HepG2 (cell line): ENCODE measurements around the gene TTC21B. TPM values are rescaled to one million over a fixed set of nuclear protein-coding genes. Genes with fewer than 3 reads are reported as not detected.

Source experiments
- BCLAF1 ChIP-seq: fragments of 450-650 bp; IDR thresholded peaks from 2 replicates; pipeline ENCODE4 v1.6.1; 2017; ENCODE audit warnings: mild to moderate bottlenecking
- DNMT1 ChIP-seq: sonication (generic); formaldehyde crosslinking; IDR thresholded peaks from 2 replicates; pipeline ENCODE4 v1.5.1; 2020; ENCODE audit warnings: mild to moderate bottlenecking, missing genetic modification reagents
- ELF1 ChIP-seq: sonication (generic); formaldehyde crosslinking; IDR thresholded peaks from 2 replicates; pipeline ENCODE4 v1.4.0; 2020; ENCODE audit warnings: missing genetic modification reagents
- FLYWCH1 ChIP-seq: sonication (generic); formaldehyde crosslinking; IDR thresholded peaks from 2 replicates; pipeline ENCODE4 v1.8.1; 2023; ENCODE audit warnings: mild to moderate bottlenecking, missing genetic modification reagents
- FOXJ3 ChIP-seq: sonication (generic); formaldehyde crosslinking; IDR thresholded peaks from 2 replicates; pipeline ENCODE4 v1.4.0; 2020; ENCODE audit warnings: missing genetic modification reagents, mild to moderate bottlenecking, borderline replicate concordance
- HBP1 ChIP-seq: IDR thresholded peaks from 2 replicates; pipeline ENCODE4 v1.6.1; 2016; ENCODE audit warnings: low read depth, control low read depth
- KLF13 ChIP-seq: sonication (generic); formaldehyde crosslinking; IDR thresholded peaks from 2 replicates; pipeline ENCODE4 v1.4.0; 2020; ENCODE audit warnings: mild to moderate bottlenecking, missing genetic modification reagents
- KLF9 ChIP-seq: IDR thresholded peaks from 2 replicates; pipeline ENCODE4 v1.6.1; 2016; ENCODE audit warnings: low read depth
- NR2F2 ChIP-seq: IDR thresholded peaks from 2 replicates; pipeline ENCODE4 v1.6.1; 2012; ENCODE audit warnings: low read depth, inconsistent platforms, borderline replicate concordance
- RBFOX2 ChIP-seq: fragments of 200-400 bp; formaldehyde crosslinking; IDR thresholded peaks from 2 replicates; pipeline ENCODE4 v1.6.1; 2017; ENCODE audit warnings: low read depth, mild to moderate bottlenecking, low read length
- REL ChIP-seq: sonication (generic); formaldehyde crosslinking; conservative IDR thresholded peaks from 2 replicates; pipeline ENCODE4 v1.8.0; 2022; ENCODE audit warnings: mild to moderate bottlenecking, missing genetic modification reagents, moderate library complexity
- SMARCC2 ChIP-seq: fragments of 450-650 bp; IDR thresholded peaks from 2 replicates; pipeline ENCODE4 v1.6.1; 2017; ENCODE audit warnings: antibody characterized with exemption, mild to moderate bottlenecking
- SSRP1 ChIP-seq: IDR thresholded peaks from 2 replicates; pipeline ENCODE4 v1.6.1; 2016; ENCODE audit warnings: control low read depth
- ZFP62 ChIP-seq: sonication (generic); formaldehyde crosslinking; IDR thresholded peaks from 2 replicates; pipeline ENCODE4 v1.4.0; 2020; ENCODE audit warnings: missing genetic modification reagents
- ZKSCAN5 ChIP-seq: sonication (generic); formaldehyde crosslinking; IDR thresholded peaks from 2 replicates; pipeline ENCODE4 v1.5.1; 2020; ENCODE audit warnings: mild to moderate bottlenecking, missing genetic modification reagents
- ZNF124 ChIP-seq: sonication (generic); formaldehyde crosslinking; IDR thresholded peaks from 2 replicates; pipeline ENCODE4 v1.4.0; 2020; ENCODE audit warnings: missing genetic modification reagents
- ZNF232 ChIP-seq: sonication (generic); formaldehyde crosslinking; IDR thresholded peaks from 2 replicates; pipeline ENCODE4 v1.4.0; 2020; ENCODE audit warnings: missing genetic modification reagents, borderline replicate concordance
- ZNF234 ChIP-seq: sonication (generic); formaldehyde crosslinking; conservative IDR thresholded peaks from 2 replicates; pipeline ENCODE4 v1.5.1; 2020; ENCODE audit warnings: mild to moderate bottlenecking, missing genetic modification reagents
- ZNF367 ChIP-seq: sonication (generic); formaldehyde crosslinking; IDR thresholded peaks from 2 replicates; pipeline ENCODE4 v1.4.0; 2020; ENCODE audit warnings: missing genetic modification reagents, borderline replicate concordance
- ZNF672 ChIP-seq: sonication (generic); formaldehyde crosslinking; IDR thresholded peaks from 2 replicates; pipeline ENCODE4 v1.8.1; 2022; ENCODE audit warnings: missing genetic modification reagents
- ZNF691 ChIP-seq: sonication (generic); formaldehyde crosslinking; IDR thresholded peaks from 2 replicates; pipeline ENCODE4 v1.4.0; 2020; ENCODE audit warnings: missing genetic modification reagents, low read depth, mild to moderate bottlenecking, borderline replicate concordance
- ZSCAN12 ChIP-seq: sonication (generic); formaldehyde crosslinking; IDR thresholded peaks from 2 replicates; pipeline ENCODE4 v1.9.0; 2021; ENCODE audit warnings: mild to moderate bottlenecking, missing genetic modification reagents
- ZSCAN29 ChIP-seq: sonication (generic); formaldehyde crosslinking; conservative IDR thresholded peaks from 2 replicates; pipeline ENCODE4 v1.4.0; 2020; ENCODE audit warnings: mild to moderate bottlenecking, missing genetic modification reagents
- ZSCAN5A ChIP-seq: sonication (generic); formaldehyde crosslinking; IDR thresholded peaks from 2 replicates; pipeline ENCODE4 v1.8.0; 2022; ENCODE audit warnings: mild to moderate bottlenecking, missing genetic modification reagents, borderline replicate concordance
- polyA plus RNA-seq, 8 experiments: library from polyadenylated mRNA; depleted of rRNA in 3 of 8; stranded (reverse) in 7 of 8; unstranded in 1 of 8; fragments of >200 nt; fragmentation: Illumina TruSeq in 4 of 8; extraction: Trizol in 4 of 8; gene quantifications; 2 replicates each; pipeline versions ENCODE4 v1.2.1 to v1.2.3, GENCODE V29; 2011 to 2016; ENCODE audit warnings: low read depth in 4 of 8, missing spikeins in 1 of 8, mixed read lengths in 1 of 8; ENCODE audit not compliant: insufficient read depth in 1 of 8
- total RNA-seq, 5 experiments: library from RNA; depleted of rRNA; stranded (reverse); fragments of >200 nt; fragmentation: Illumina TruSeq; extraction: Trizol; gene quantifications; 2 replicates each; pipeline ENCODE4 v1.2.3, GENCODE V29; 2016; ENCODE audit warnings: low read depth in 1 of 5

The TTC21B gene
- total and polyA plus RNA-seq, 2 of the 13 experiments (the other 11 are each of a cell fraction or from before 2014, with no cell fraction given): 39.1 to 67.1 TPM

- TF ChIP-seq ZNF691 (CRISPR knock-in tag): peak; percentile 51; the same call in 1 of the 2 replicates
- no peak for TF ChIP-seq ZNF234 (CRISPR knock-in tag)
- no peak for TF ChIP-seq ZKSCAN5 (CRISPR knock-in tag)
- peak; percentile 69; the same call in 1 of the 2 replicates for TF ChIP-seq FOXJ3
- TF ChIP-seq KLF9 (CRISPR knock-in tag): no peak
- TF ChIP-seq SSRP1: 0 out of 2 replicates have a peak, but pooled peaks have one; percentile 59
- TF ChIP-seq HBP1 (CRISPR knock-in tag): no peak
- TF ChIP-seq ZNF124 (CRISPR knock-in tag): peak; percentile 74; the same call in 1 of the 2 replicates
- TF ChIP-seq KLF13: peak; percentile 92
- TF ChIP-seq NR2F2: peak; percentile 66; the same call in 1 of the 2 replicates
- 0 out of 2 replicates have a peak, but pooled peaks have one; percentile 63 for TF ChIP-seq ZNF367 (CRISPR knock-in tag)
- TF ChIP-seq SMARCC2: no peak
- TF ChIP-seq FLYWCH1: peak; percentile 64; the same call in 1 of the 2 replicates
- TF ChIP-seq DNMT1 (CRISPR knock-in tag): no peak
- TF ChIP-seq RBFOX2: peak; percentile 88
- TF ChIP-seq BCLAF1: no peak
- TF ChIP-seq ZSCAN12: peak; percentile 62; the same call in 1 of the 2 replicates
- TF ChIP-seq ZSCAN5A: peak; percentile 86
- no peak for TF ChIP-seq REL
- TF ChIP-seq ZNF672 (CRISPR knock-in tag): no peak
- no peak for TF ChIP-seq ZFP62 (CRISPR knock-in tag)
- peak; percentile 75 for TF ChIP-seq ZSCAN29 (CRISPR knock-in tag)
- TF ChIP-seq ELF1 (CRISPR knock-in tag): peak; percentile 63
- peak; percentile 86; the same call in 1 of the 2 replicates for TF ChIP-seq ZNF232 (CRISPR knock-in tag)
These were observed at the start of gene TTC21B (continued) for GRCh38 chr2:165953655-165954606.
